Stimulated activated CD4-positive, alpha-beta T cell treated with anti-CD3 and anti-CD28 coated beads, Interleukin-2, amount 100 ng/mL, for 24 hours (primary cell): ENCODE measurements around the gene ASPG.
"Not testable (repeated sequence)": the region's sequence is repeated elsewhere in the genome, so short reads cannot be mapped to it uniquely, and the experiment has no call there.

Source experiments
- DNase-seq, 2 donors: peaks; one replicate each; pipeline ENCODE4 v3.0.0-alpha.2; 2020

Gene ASPG

GRCh38 chr14:104150136-104151025 is 64.9 kb downstream of the ASPG start:
- no peak for DNase-seq

DNA sequence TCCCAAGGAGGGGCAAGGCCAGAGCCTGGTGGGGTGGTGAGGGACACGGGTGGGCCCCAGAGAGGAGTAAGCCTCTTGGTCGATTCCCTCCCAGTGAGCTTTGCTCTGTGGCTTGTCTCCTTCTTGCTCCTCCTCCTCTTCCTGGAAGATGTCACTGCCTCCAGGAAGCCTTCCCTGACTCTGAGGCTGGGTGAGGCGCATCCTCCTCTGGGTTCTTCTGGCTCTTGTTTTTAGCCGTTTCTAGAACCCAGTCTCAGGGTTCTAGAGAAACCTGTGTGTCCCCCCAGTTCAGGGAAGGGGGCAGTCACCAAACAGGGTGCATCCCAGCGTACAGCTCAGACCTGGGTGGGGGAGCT is 65.5 kb downstream of the ASPG start:
- no peak for DNase-seq

DNA sequence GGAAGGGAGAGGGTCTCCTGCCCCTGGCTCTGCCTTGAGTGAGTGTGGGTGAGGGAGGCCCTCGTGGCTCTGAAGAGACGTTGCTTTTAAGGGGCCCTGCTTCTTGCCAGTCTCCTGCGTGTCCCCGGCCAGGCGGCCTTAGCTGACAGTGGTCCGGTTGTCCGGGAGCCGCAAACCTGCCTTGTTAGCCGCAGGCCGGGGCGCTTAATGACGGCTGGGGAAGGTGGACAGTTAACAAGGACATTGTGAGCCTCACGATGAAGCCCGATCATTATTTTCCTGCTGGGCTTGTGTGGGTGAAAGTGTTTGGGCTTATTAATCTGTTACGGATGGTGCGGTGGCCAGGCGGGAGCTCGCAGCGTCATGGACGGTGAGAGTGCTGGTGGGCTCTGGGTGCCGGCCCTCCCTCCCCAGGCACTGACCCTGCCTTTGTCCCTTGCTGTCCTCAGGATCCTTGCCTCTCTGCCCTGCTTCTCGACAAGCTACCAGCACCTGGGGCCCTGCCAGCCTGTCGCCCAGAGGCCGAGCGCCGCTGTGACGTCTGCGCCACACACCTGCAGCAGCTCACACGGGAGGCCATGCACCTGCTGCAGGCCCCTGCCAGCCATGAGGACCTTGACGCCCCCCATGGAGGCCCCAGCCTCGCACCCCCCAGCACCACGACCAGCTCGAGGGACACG is 66.2 kb downstream of the ASPG start:
- no peak for DNase-seq

DNA sequence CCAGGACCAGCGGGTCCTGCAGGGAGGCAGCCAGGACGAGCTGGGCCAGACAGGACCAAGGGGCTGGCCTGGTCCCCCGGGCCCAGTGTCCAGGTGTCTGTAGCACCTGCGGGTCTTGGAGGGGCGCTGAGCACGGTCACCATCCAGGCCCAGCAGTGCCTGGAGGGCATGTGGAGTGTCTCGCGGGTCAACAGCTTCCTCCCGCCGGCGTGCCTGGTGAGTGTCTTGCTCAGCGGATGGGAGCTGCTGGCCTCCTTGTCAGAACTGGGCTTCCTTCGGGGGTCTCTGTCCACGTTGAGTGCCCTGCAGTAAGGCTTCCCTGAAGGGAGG is 66.7 kb downstream of the ASPG start:
- DNase-seq: no peak

DNA sequence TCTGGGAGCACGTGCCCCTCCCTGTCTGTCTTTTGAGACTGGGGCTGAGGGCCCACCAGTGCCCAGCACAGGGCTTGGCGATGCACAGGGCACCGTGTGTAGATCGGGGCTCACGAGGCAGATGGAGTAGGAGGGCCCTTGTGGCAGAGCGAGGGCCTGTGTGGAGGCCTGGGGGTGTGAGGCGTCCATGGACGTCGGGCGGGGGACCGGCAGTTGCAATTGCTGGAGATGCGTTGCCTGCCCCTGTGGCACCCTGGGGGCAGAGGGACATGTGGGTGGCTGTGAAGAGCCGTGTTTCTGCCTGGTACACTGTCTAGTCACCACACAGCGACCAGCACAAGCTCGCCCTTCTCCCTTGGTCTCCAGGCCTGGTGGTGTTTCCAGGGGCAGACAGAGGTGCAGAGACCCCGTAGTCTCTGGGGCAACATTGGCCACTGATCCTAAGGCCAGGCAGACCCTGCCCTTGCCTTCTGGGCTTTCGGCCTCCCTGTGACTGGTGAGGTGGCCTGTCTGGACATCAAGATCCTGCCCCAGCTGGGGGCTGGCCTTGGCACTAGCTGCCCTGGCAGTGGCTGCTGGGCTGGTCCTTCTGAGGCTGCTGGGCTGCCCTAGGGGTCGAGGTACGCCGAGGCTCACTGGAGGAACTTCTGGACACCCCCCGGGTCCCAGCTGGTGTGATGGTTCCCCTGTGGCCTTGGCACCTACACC is 67.3 kb downstream of the ASPG start:
- no peak for DNase-seq

DNA sequence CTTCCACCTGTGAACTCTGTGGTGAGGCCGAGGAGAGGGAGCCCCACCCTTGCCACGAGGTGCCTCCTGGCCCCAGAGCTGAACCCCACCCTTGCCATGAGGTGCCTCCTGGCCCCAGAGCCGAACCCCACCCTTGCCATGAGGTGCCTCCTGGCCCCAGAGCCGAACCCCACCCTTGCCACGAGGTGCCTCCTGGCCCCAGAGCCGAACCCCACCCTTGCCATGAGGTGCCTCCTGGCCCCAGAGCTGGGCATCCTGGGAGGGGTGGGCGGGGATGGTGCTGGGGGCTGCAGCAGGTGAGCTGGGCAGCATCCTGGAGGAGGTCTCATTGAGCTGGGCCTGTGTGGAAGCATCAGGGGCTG is 67.9 kb downstream of the ASPG start:
- not testable (repeated sequence) for DNase-seq

DNA sequence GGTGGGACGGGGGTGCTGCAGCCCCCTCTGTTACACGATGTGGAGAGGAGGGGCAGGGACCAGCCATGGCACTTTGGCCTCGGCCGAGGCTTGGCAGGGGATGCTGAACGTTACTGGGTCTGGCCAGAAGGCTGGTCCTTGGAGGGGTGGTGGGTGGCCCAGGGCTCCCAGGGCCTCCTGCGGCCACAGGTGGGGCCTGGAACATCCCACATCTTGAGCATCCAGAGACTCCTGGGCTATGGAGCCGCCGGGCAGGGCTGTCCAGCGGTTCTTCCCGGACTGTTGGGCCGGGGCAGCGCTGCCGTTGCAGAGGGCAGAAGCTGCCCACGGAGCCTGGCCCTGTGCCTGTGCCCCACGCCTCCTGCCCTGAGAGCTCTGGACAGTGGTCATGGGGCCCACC is 68.7 kb downstream of the ASPG start:
- no peak for DNase-seq

DNA sequence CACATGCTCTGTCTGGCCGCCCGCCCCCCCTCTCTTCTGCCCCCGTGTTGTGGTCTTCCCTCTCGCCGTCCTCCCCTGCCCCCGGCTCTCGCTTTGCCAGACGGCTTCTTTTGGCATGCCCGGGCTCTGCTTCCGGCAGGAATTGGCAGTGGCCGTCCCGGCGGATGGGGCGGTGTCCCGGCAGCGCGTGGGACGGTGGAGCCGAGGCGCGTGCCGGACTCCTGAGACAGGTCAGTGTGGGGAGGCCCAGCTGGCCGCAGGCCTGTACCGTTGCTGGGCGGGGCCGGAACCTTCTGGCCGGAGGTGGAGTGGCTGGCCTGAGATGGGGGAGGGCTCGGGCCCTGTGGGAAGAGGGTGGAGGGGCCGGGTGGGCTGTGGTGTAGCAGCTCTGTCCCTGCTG is 70.0 kb downstream of the ASPG start:
- DNase-seq: no peak

DNA sequence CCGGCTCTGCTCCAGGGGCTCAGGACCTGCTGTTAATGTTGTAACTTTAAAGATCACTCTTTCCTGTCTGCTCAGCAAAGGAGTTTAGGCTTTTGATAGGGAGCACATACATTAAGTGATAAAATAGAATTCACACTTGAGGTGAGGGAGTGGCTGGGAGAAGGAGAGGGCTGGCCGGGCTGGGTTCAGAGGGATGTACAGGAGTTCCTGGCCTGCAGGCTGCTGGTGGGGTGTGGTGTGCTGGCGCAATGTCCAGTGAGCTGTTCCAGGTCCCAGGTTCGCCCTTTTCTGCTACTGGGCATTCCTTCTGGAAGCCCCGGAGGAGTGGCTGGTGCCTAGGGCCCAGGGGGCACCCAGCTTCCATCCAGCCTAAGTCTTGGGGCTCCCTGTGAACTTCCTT is 70.6 kb downstream of the ASPG start:
- DNase-seq: no peak

DNA sequence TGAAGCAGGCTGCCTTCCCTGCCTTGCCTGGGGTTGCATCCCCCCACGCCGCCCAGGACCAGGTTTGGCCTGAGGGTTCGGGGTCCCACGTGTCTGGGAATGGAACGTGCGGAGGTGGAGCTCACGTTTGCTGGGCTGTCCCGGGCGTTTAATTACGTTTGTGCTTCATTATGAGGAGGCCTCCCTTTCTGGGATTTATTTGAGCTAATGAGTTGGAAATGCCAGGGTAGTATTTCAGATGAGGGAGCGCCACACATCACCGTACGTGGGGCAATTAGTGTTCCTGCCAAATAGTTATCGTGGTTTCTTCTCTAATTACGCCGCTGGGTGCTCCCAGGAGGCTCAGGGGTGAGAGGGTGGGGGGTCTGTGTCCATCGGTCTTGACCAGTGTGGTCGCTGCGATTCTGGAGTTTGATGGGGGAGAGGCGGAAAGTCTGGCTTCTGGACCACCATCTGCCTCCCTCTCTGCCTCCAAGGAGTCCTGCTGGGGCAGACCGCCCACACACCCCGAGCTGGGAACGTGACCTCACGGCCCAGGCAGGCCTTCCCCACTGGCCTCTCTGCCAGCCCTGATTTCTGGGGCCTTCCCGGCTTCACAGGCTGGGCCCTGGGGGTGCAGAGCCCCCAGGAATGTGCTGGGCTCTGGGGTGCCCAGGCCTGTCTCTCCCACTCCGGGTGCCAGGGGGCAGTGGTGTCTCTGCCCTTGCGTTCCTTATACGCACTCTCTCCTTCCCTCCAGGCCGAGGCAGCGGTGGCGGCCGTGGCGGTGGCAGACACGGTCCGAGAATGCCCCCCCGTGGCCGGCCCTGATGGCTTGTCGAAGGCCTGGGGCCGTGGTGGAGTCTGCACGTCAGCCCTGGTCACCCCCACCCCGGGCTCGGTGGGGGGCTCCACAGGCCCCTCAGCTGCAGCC is 71.8 kb downstream of the ASPG start:
- DNase-seq: no peak

- no peak for DNase-seq
Measured at GRCh38 chr14:104158827-104159798, 73.6 kb downstream of the ASPG start.

DNA sequence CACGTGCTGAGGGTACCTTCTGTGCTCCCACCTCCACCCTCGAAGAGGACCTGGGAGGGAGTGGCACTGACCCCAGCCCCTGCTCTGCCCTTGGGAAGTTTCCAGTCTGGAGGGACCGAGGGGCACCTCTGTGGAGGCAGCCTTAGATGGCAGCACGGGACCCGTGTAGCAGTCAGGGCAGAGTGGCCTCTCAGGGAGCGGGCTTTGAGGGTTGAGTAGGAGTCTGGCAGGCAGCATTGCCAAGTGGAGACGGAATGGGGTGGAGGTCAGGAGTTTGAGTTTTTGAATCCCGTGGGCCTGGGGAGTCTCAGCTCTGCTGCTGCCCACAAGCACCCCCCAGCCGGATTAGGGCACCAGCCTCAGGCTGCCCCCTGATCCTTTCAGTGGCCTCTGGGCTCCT is 74.5 kb downstream of the ASPG start:
- no peak for DNase-seq

DNA sequence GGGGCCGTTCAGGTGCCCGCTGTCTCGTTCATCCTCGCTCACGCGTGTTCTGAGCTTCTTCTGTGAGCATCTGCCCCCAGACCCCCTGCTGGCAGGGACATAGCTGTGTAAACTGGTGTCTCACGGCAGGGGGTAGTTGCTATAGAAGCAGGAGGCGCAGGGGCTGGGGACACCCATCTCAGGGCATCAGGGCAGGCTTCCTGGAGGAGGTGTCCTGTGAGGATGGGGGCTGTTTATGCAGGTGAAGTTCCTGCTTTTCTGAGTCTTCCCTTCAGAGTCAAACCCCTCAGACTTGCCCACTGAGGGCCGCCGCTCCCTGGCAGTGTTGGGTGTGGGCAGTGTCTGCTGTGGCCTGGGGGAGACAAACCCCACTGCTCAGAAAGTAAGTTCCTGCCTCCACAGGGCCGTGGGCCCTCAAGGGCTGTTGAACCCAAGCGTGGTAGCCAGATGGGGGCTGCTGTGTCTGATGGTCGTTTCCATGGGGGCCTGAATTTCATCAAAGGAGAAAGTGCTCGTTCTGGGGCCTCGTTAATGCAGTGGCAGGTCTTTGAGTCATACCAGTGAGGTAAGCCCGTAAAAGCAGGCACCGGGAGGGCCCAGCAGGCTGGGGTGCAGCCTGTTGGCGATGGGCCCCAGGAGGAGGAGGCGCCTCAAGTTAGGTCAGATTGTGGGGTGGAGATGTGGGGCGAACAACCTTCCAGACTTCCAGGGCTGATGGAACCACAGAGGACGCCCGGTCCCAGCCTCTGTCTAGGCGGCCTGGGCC is 76.3 kb downstream of the ASPG start:
- DNase-seq: no peak

DNA sequence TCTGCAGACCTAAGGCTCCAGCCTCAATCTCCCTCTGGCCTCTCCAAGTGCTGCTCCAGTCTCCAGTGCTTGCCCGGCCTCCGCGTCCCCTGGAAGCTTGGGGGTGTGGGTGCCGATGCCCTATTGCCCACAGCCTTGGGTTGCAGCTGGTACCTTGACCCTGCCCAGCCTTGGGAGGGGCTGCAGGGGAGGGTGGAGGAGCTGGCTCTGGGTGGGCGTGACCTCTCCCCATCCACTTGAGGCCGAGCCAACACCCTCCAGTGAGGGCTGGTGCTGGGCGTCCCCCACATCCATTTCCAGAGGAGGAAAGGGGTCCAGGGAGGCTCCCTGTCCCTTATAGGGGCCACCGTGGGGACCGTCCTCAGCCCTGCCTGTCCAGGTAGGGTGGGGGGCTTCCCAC is 77.0 kb downstream of the ASPG start:
- no peak for DNase-seq

DNA sequence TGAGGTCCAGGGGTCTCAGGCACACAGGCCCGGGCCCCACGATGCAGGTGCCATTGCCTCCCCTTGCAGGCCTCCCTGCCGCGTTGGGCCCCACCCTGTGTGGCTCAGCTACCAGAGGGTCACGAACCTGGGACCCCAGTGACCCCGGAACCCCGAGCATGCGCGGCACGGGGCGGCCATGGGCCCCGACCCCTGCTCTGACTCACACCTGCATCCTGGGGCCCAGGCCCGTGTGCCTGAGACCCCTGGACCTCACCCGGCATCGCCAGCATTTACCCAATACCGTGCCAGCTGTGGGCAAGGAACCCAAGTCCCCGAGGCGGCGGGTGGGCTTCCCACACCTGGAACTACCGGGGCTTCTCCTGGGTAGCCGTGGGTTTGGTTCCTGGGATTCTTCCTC is 78.0 kb downstream of the ASPG start:
- DNase-seq: no peak

DNA sequence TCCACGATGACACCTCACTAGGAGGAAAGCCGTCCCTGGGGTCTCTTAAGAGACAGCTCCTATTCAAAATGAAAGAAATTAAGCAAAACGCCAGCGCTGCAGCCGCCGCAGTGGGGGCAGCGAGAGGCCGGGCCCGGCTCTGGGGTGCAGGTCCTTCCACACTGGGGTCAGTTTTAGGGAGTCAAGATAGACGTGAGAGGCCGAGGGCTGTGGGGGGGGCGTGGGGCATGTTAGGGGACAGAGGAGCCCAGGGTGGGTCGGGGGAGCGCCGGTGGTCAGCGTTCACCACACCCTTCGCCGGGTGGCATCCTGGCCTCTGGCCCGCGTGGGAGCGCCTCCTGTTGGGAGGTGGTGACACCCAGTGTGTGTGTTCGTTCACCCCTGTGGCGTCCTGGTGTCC is 78.5 kb downstream of the ASPG start:
- DNase-seq: no peak

- no peak for DNase-seq
Measured at GRCh38 chr14:104164512-104164911, 79.0 kb downstream of the ASPG start.
